ENCODE measurements around the gene AKR1C1.
"Not testable (repeated sequence)": the region's sequence is repeated elsewhere in the genome, so short reads cannot be mapped to it uniquely, and the experiment has no call there.

The AKR1C1 gene

GRCh38 chr10:4941540-4942330, 21.5 kb upstream of the AKR1C1 start:
- no peaks in the 10 kb centered on the region for H3K27me3 ChIP-seq (ENCODE audit: insufficient read depth, low read length)
- H3K4me1 ChIP-seq (ENCODE audit: insufficient read depth, low read length, severe bottlenecking): no peaks in the 10 kb centered on the region
- H3K27ac ChIP-seq (ENCODE audit: low read depth, low read length, poor library complexity, severe bottlenecking): no peak overlapping the region
- TF ChIP-seq EZH2 (IDR thresholded peaks at IDR 0.05; ENCODE audit: borderline replicate concordance, low read length) (no peak), CTCF (IDR thresholded peaks at IDR 0.05; ENCODE audit: low read length) (no peak)
- no peak overlapping the region for H2AFZ ChIP-seq (ENCODE audit: low read length)
- H3K9me3 ChIP-seq (ENCODE audit: low read length): no peaks in the 10 kb centered on the region
- no peak overlapping the region for H3K9ac ChIP-seq (ENCODE audit: low read length)
- H3K9me2 ChIP-seq (ENCODE audit: low read depth, low read length): no peaks in the 10 kb centered on the region
- H3K4me2 ChIP-seq (ENCODE audit: low read length): no peak overlapping the region
- H3K79me2 ChIP-seq (ENCODE audit: insufficient read depth, low read length): no peaks in the 10 kb centered on the region
- H3K36me3 ChIP-seq (ENCODE audit: insufficient read depth, low read length): no peaks in the 10 kb centered on the region
- no peaks in the 10 kb centered on the region for H4K20me1 ChIP-seq (ENCODE audit: insufficient read depth, low read length)
- H3K4me3 ChIP-seq (ENCODE audit: low read depth, low read length, poor library complexity, severe bottlenecking): no peak overlapping the region
- H3F3A ChIP-seq (ENCODE audit: insufficient read depth, low read length): no peaks in the 10 kb centered on the region

- not testable (repeated sequence) for H3K9me3 ChIP-seq (ENCODE audit: low read length); H3K9me2 ChIP-seq (ENCODE audit: low read depth, low read length); H3K36me3 ChIP-seq (ENCODE audit: insufficient read depth, low read length); H3K27me3 ChIP-seq (ENCODE audit: insufficient read depth, low read length); H3K9ac ChIP-seq (ENCODE audit: low read length); H4K20me1 ChIP-seq (ENCODE audit: insufficient read depth, low read length); H3K27ac ChIP-seq (ENCODE audit: low read depth, low read length, poor library complexity, severe bottlenecking); H2AFZ ChIP-seq (ENCODE audit: low read length); H3K79me2 ChIP-seq (ENCODE audit: insufficient read depth, low read length); H3K4me3 ChIP-seq (ENCODE audit: low read depth, low read length, poor library complexity, severe bottlenecking); H3K4me2 ChIP-seq (ENCODE audit: low read length); H3K4me1 ChIP-seq (ENCODE audit: insufficient read depth, low read length, severe bottlenecking); H3F3A ChIP-seq (ENCODE audit: insufficient read depth, low read length)
Observed at GRCh38 chr10:4942931-4943330, 20.3 kb upstream of the AKR1C1 start.

GRCh38 chr10:4943416-4943815, 19.8 kb upstream of the AKR1C1 start:
- H3K4me1 ChIP-seq (ENCODE audit: insufficient read depth, low read length, severe bottlenecking); H3K79me2 ChIP-seq (ENCODE audit: insufficient read depth, low read length); H3K27ac ChIP-seq (ENCODE audit: low read depth, low read length, poor library complexity, severe bottlenecking): not testable (repeated sequence)

GRCh38 chr10:4943821-4944220, 19.4 kb upstream of the AKR1C1 start:
- Histone ChIP-seq H3F3A (ENCODE audit: insufficient read depth, low read length) (no peaks in the 10 kb centered on the region), H2AFZ (ENCODE audit: low read length) (no peak overlapping the region)

More at GRCh38 chr10:4943416-4943815, 19.8 kb upstream of the AKR1C1 start:
- not testable (repeated sequence) for H3K36me3 ChIP-seq (ENCODE audit: insufficient read depth, low read length); H3K9ac ChIP-seq (ENCODE audit: low read length); H3K4me3 ChIP-seq (ENCODE audit: low read depth, low read length, poor library complexity, severe bottlenecking); H3K9me2 ChIP-seq (ENCODE audit: low read depth, low read length); H2AFZ ChIP-seq (ENCODE audit: low read length); H4K20me1 ChIP-seq (ENCODE audit: insufficient read depth, low read length); H3K4me2 ChIP-seq (ENCODE audit: low read length); H3F3A ChIP-seq (ENCODE audit: insufficient read depth, low read length); H3K27me3 ChIP-seq (ENCODE audit: insufficient read depth, low read length); H3K9me3 ChIP-seq (ENCODE audit: low read length)

More at GRCh38 chr10:4943821-4944220, 19.4 kb upstream of the AKR1C1 start:
- TF ChIP-seq EZH2 (IDR thresholded peaks at IDR 0.05; ENCODE audit: borderline replicate concordance, low read length) (no peak), CTCF (IDR thresholded peaks at IDR 0.05; ENCODE audit: low read length) (no peak)
- H3K4me3 ChIP-seq (ENCODE audit: low read depth, low read length, poor library complexity, severe bottlenecking): no peak overlapping the region
- H3K79me2 ChIP-seq (ENCODE audit: insufficient read depth, low read length): no peaks in the 10 kb centered on the region
- H3K4me1 ChIP-seq (ENCODE audit: insufficient read depth, low read length, severe bottlenecking): no peaks in the 10 kb centered on the region
- no peaks in the 10 kb centered on the region for H3K9me2 ChIP-seq (ENCODE audit: low read depth, low read length)
- no peak overlapping the region for H3K4me2 ChIP-seq (ENCODE audit: low read length)
- no peaks in the 10 kb centered on the region for H3K27me3 ChIP-seq (ENCODE audit: insufficient read depth, low read length)
- H3K9ac ChIP-seq (ENCODE audit: low read length): no peak overlapping the region
- H3K36me3 ChIP-seq (ENCODE audit: insufficient read depth, low read length): no peaks in the 10 kb centered on the region
- H3K27ac ChIP-seq (ENCODE audit: low read depth, low read length, poor library complexity, severe bottlenecking): no peak overlapping the region
- no peaks in the 10 kb centered on the region for H4K20me1 ChIP-seq (ENCODE audit: insufficient read depth, low read length)
- no peaks in the 10 kb centered on the region for H3K9me3 ChIP-seq (ENCODE audit: low read length)

Data from OCI-LY1 (cell line).